Mucosa of descending colon (tissue), 3 donors: ENCODE data around the gene TBC1D7. TPM values are rescaled to one million over a fixed set of nuclear protein-coding genes. Genes with fewer than 3 reads are reported as not detected.

Experiments used
- ATAC-seq: fragments of 200-7000 bp; cut with Tn5 transposase; one replicate; pipeline ENCODE4 v1.9.1; 2020; ENCODE audit warnings: mild to moderate bottlenecking, moderate library complexity
- DNase-seq, 3 donors: peaks; one replicate each; pipeline ENCODE4 v3.0.0-alpha.2; 2020
- H3K36me3 ChIP-seq: fragments of 200-600 bp; one replicate; pipeline ENCODE4 v1.8.0; 2021; ENCODE audit warnings: low read depth, mild to moderate bottlenecking
- H3K4me1 ChIP-seq: fragments of 200-600 bp; one replicate; pipeline ENCODE4 v1.8.0; 2021; ENCODE audit warnings: low read depth, mild to moderate bottlenecking
- H3K4me3 ChIP-seq: fragments of 200-600 bp; one replicate; pipeline ENCODE4 v1.8.0; 2021; ENCODE audit warnings: mild to moderate bottlenecking
- H3K9me3 ChIP-seq: fragments of 200-600 bp; one replicate; pipeline ENCODE4 v1.8.0; 2021; ENCODE audit warnings: mild to moderate bottlenecking
- CTCF ChIP-seq: fragments of 200-600 bp; IDR thresholded peaks from one replicate; pipeline ENCODE4 v1.8.0; 2022; ENCODE audit warnings: antibody characterized with exemption, mild to moderate bottlenecking
- intact Hi-C, 2 donors: fragments of 100-400 bp; cut with DNase I in 1 of 2; cut with micrococcal nuclease in 1 of 2; formaldehyde crosslinking; loops; one replicate each; pipeline versions ENCODE4 v1.11.0 to v1.11.1; 2022; cut with DNase I, micrococcal nuclease
- total RNA-seq, 3 donors: library from RNA; stranded (reverse); fragmentation: NEBNext Ultra II Directional in 2 of 3; extraction: Animal tissue kit (Norgen Biotek cat#: 25700) in 2 of 3; gene quantifications; one replicate each; pipeline versions ENCODE4 v1.2.1 to v1.2.4, GENCODE V29; 2021 to 2023
- donor health status: DM: no; HTN: no; CAD: no; lungs with moderate emphysema.
- donor health status: DM: no; HTN: no; CAD: no.
- donor health status: DM: no; HTN: yes; CAD: no.

TBC1D7 gene
- total RNA-seq, 3 donors from 2014 or later = 14.0 to 25.7 (median 22.4) TPM

GRCh38 chr6:13261464-13261994 is 66.8 kb downstream of the TBC1D7 start:
- peak; percentile 76 for ATAC-seq
- Histone ChIP-seq H3K36me3 (no peaks in the 10 kb centered on the region), H3K9me3 (no peaks in the 10 kb centered on the region), H3K4me1 (no peaks in the 10 kb centered on the region), H3K4me3 (no peak overlapping the region)
- intact Hi-C loops = no loop called here
- DNase-seq = no peak
- no peak for TF ChIP-seq CTCF

GRCh38 chr6:13260831-13261230 is 67.5 kb downstream of the TBC1D7 start:
- Histone ChIP-seq H3K4me3 (no peak overlapping the region), H3K9me3 (no peaks in the 10 kb centered on the region), H3K4me1 (no peaks in the 10 kb centered on the region), H3K36me3 (no peaks in the 10 kb centered on the region)
- no peak for DNase-seq
- TF ChIP-seq CTCF = no peak
- ATAC-seq = no peak
- intact Hi-C loops = no loop called here

GRCh38 chr6:13260101-13260598 is 68.2 kb downstream of the TBC1D7 start:
- no peak for DNase-seq
- Histone ChIP-seq H3K4me1 (no peaks in the 10 kb centered on the region), H3K36me3 (no peaks in the 10 kb centered on the region), H3K9me3 (no peaks in the 10 kb centered on the region), H3K4me3 (no peak overlapping the region)
- no peak for TF ChIP-seq CTCF
- no peak for ATAC-seq
- intact Hi-C loops = no loop called here

- Histone ChIP-seq H3K4me1 (no peaks in the 10 kb centered on the region), H3K4me3 (no peak overlapping the region), H3K9me3 (no peaks in the 10 kb centered on the region), H3K36me3 (no peaks in the 10 kb centered on the region)
- DNase-seq (no peak), ATAC-seq (no peak)
- no peak for TF ChIP-seq CTCF
- intact Hi-C loops = no loop called here
These were observed 68.9 kb downstream of the TBC1D7 start for GRCh38 chr6:13259393-13259792.

- no peak for TF ChIP-seq CTCF
- ATAC-seq = peak; percentile 40
- H3K4me3 ChIP-seq = no peak overlapping the region
These were observed 71.9 kb downstream of the TBC1D7 start for GRCh38 chr6:13256266-13257001.

More at GRCh38 chr6:13256266-13257001, 71.9 kb downstream of the TBC1D7 start:
- Histone ChIP-seq H3K4me1 (no peaks in the 10 kb centered on the region), H3K9me3 (no peaks in the 10 kb centered on the region), H3K36me3 (no peaks in the 10 kb centered on the region)
- no peak for DNase-seq
- intact Hi-C loops = no loop called here

Other genes with a start within 250 kb of the TBC1D7 start
- gene GFOD1, start 159.1 kb upstream of the TBC1D7 start, total RNA-seq = 10 to 100 TPM; 10.4 to 22.4 (median 13.2) TPM
- gene SIRT5, start 246.1 kb upstream of the TBC1D7 start, total RNA-seq = 10 to 100 TPM; 15.9 to 21.1 (median 16.5) TPM